ENCODE measurements around the gene SCLT1. TPM values are rescaled to one million over a fixed set of nuclear protein-coding genes. Genes with fewer than 3 reads are reported as not detected.

SCLT1 gene
- total RNA-seq, 2 donors from 2014 or later = 11.4 to 12.0 TPM

GRCh38 chr4:129040471-129040870 is 52.9 kb downstream of the SCLT1 start:
- H3K9ac ChIP-seq (ENCODE audit: extremely low read depth, low read length, poor library complexity, severe bottlenecking) = no peak overlapping the region
- Mint-ChIP-seq H3K27ac (no peak overlapping the region), H3K36me3 (ENCODE audit: low read depth) (peaks cover 7% of the 10 kb centered on the region), H3K4me1 (no peaks in the 10 kb centered on the region), H3K4me3 (no peak overlapping the region), H3K9me3 (no peaks in the 10 kb centered on the region), H3K27me3 (ENCODE audit: insufficient read depth) (no peaks in the 10 kb centered on the region)
- whole genome bisulfite sequencing, 2 experiments (ENCODE audit: insufficient coverage in 1 of 2, insufficient read length in 1 of 2) = 50% methylated on average over 1 of the region's 2 CpGs; no CpG with 5 or more reads in 1 of the 2 experiments
- no peak overlapping the region for H3K4me3 ChIP-seq (ENCODE audit: low read length)
- no peaks in the 10 kb centered on the region for H3K36me3 ChIP-seq (ENCODE audit: control insufficient read depth, insufficient read depth, low read length)
- no peaks in the 10 kb centered on the region for H3K9me3 ChIP-seq (ENCODE audit: control insufficient read depth, low read length)
- no peak for DNase-seq
- H3K4me1 ChIP-seq (ENCODE audit: control insufficient read depth, insufficient read depth, low read length) = no peaks in the 10 kb centered on the region
- H3K27ac ChIP-seq (ENCODE audit: low read depth, low read length) = no peak overlapping the region
- no peaks in the 10 kb centered on the region for H3K27me3 ChIP-seq (ENCODE audit: control insufficient read depth, insufficient read depth, low read length, poor library complexity, severe bottlenecking)
- TF ChIP-seq, protein P1, sequence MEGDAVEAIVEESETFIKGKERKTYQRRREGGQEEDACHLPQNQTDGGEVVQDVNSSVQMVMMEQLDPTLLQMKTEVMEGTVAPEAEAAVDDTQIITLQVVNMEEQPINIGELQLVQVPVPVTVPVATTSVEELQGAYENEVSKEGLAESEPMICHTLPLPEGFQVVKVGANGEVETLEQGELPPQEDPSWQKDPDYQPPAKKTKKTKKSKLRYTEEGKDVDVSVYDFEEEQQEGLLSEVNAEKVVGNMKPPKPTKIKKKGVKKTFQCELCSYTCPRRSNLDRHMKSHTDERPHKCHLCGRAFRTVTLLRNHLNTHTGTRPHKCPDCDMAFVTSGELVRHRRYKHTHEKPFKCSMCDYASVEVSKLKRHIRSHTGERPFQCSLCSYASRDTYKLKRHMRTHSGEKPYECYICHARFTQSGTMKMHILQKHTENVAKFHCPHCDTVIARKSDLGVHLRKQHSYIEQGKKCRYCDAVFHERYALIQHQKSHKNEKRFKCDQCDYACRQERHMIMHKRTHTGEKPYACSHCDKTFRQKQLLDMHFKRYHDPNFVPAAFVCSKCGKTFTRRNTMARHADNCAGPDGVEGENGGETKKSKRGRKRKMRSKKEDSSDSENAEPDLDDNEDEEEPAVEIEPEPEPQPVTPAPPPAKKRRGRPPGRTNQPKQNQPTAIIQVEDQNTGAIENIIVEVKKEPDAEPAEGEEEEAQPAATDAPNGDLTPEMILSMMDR (conservative IDR thresholded peaks at IDR 0.05) = no peak

DNA sequence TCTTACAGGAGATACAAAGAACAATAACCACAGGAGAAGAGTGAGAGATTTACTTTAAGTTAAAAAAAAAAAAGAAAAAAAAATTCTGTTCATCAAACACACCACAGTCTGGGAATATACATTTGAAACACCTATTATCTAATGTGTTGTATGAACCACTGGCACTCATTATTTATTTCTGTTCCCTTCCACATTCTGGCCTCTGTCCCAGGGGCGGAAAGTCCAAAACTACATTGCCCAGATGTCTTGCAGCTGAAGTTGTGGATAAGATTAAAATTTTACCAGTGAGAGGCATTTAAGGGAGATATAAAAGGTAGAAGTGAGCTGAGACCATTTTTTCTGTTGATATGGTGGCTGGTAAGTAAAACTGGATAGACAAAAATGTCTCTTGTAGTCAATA is 56.2 kb downstream of the SCLT1 start:
- 88% methylated on average over 1 of the region's 1 CpG; no CpG with 5 or more reads in 1 of the 2 experiments for WGBS, 2 experiments (ENCODE audit: insufficient coverage in 1 of 2, insufficient read length in 1 of 2)
- TF ChIP-seq, protein P1 (conservative IDR thresholded peaks at IDR 0.05) = no peak
- H3K4me3 ChIP-seq (ENCODE audit: low read length) = no peak overlapping the region

GRCh38 chr4:129014566-129015509 is 78.5 kb downstream of the SCLT1 start:
- no peaks in the 10 kb centered on the region for H3K36me3 ChIP-seq (ENCODE audit: control insufficient read depth, insufficient read depth, low read length)

More for the DNA sequence above, 56.2 kb downstream of the SCLT1 start:
- Mint-ChIP-seq H3K4me1 (no peaks in the 10 kb centered on the region), H3K9me3 (no peaks in the 10 kb centered on the region), H3K27ac (no peak overlapping the region), H3K4me3 (no peak overlapping the region), H3K27me3 (ENCODE audit: insufficient read depth) (no peaks in the 10 kb centered on the region), H3K36me3 (ENCODE audit: low read depth) (peaks cover 10% of the 10 kb centered on the region)
- DNase-seq = no peak
- no peaks in the 10 kb centered on the region for H3K4me1 ChIP-seq (ENCODE audit: control insufficient read depth, insufficient read depth, low read length)
- H3K27ac ChIP-seq (ENCODE audit: low read depth, low read length) = no peak overlapping the region
- H3K27me3 ChIP-seq (ENCODE audit: control insufficient read depth, insufficient read depth, low read length, poor library complexity, severe bottlenecking) = no peaks in the 10 kb centered on the region
- H3K9me3 ChIP-seq (ENCODE audit: control insufficient read depth, low read length) = no peaks in the 10 kb centered on the region
- H3K9ac ChIP-seq (ENCODE audit: extremely low read depth, low read length, poor library complexity, severe bottlenecking) = no peak overlapping the region
- no peaks in the 10 kb centered on the region for H3K36me3 ChIP-seq (ENCODE audit: control insufficient read depth, insufficient read depth, low read length)

More at GRCh38 chr4:129014566-129015509, 78.5 kb downstream of the SCLT1 start:
- Histone ChIP-seq H3K27me3 (ENCODE audit: control insufficient read depth, insufficient read depth, low read length, poor library complexity, severe bottlenecking) (no peaks in the 10 kb centered on the region), H3K27ac (ENCODE audit: low read depth, low read length) (no peak overlapping the region), H3K4me1 (ENCODE audit: control insufficient read depth, insufficient read depth, low read length) (no peaks in the 10 kb centered on the region), H3K4me3 (ENCODE audit: low read length) (no peak overlapping the region), H3K9me3 (ENCODE audit: control insufficient read depth, low read length) (peaks cover 46% of the 10 kb centered on the region), H3K9ac (ENCODE audit: extremely low read depth, low read length, poor library complexity, severe bottlenecking) (no peak overlapping the region)
- 91 to 96% methylated on average over 3 to 5 of the region's 5 CpGs for WGBS, 2 experiments (ENCODE audit: insufficient coverage in 1 of 2, insufficient read length in 1 of 2)
- TF ChIP-seq, protein P1 (conservative IDR thresholded peaks at IDR 0.05) = no peak
- Mint-ChIP-seq H3K36me3 (ENCODE audit: low read depth) (peaks cover 25% of the 10 kb centered on the region), H3K27ac (no peak overlapping the region), H3K4me1 (no peaks in the 10 kb centered on the region), H3K9me3 (peaks cover 65% of the 10 kb centered on the region), H3K4me3 (no peak overlapping the region), H3K27me3 (ENCODE audit: insufficient read depth) (no peaks in the 10 kb centered on the region)
- no peak for DNase-seq

Measured in endodermal cell (in vitro differentiated cells).